Measurements from ENCODE around the gene RIOK3. TPM values are rescaled to one million over a fixed set of nuclear protein-coding genes. Genes with fewer than 3 reads are reported as not detected.
A peak's percentile ranks its signal among the peaks of the same experiment; 100 is the strongest.

RIOK3 gene
- total and polyA plus RNA-seq, 12 donors, result 33.7 to 74.6 (median 61.8) TPM

DNA sequence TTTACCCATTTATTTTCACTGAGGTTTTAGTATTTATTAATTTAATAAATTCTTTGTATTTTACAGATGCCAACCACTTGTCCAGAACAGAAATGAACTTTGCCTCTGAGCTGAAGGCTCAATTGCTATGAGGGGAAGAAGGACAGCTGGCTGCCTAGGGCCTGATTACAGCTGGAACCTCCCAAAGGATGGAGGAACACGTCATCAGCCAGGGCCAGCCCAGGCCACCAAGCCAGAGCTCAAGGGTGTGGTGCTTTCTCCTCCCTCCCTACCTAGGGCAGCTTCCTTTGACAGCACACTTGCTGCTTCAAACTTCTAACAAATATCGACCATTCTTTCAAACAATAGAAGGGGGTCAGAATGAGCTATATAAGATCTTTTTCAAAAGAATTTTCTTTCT, 19.7 kb upstream of the RIOK3 start:
- DNase-seq (peak in 1 of 2 donors; percentile 46), ATAC-seq (peak in 7 of 8 donors; percentile 73 to 90 (median 77))
- Histone ChIP-seq H3K9me3 (peaks cover 0 to 3% (median 0%) of the 10 kb centered on the region in 11 donors), H3K27me3 (no peaks in the 10 kb centered on the region), H3K36me3 (peaks cover 0 to 13% (median 0%) of the 10 kb centered on the region in 9 donors), H3K4me3 (no peak overlapping the region), H3K4me1 (peaks cover 0 to 22% (median 11%) of the 10 kb centered on the region in 9 donors), H3K27ac (peak overlapping the region in 4 of 10 donors; percentile 20 to 56 (median 24))
- intact Hi-C loops (cut with DNase I), result no loop called here
- TF ChIP-seq, protein P1, sequence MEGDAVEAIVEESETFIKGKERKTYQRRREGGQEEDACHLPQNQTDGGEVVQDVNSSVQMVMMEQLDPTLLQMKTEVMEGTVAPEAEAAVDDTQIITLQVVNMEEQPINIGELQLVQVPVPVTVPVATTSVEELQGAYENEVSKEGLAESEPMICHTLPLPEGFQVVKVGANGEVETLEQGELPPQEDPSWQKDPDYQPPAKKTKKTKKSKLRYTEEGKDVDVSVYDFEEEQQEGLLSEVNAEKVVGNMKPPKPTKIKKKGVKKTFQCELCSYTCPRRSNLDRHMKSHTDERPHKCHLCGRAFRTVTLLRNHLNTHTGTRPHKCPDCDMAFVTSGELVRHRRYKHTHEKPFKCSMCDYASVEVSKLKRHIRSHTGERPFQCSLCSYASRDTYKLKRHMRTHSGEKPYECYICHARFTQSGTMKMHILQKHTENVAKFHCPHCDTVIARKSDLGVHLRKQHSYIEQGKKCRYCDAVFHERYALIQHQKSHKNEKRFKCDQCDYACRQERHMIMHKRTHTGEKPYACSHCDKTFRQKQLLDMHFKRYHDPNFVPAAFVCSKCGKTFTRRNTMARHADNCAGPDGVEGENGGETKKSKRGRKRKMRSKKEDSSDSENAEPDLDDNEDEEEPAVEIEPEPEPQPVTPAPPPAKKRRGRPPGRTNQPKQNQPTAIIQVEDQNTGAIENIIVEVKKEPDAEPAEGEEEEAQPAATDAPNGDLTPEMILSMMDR (IDR thresholded peaks at IDR 0.05), result no peak
- 49 to 60% methylated on average over 2 of the region's 2 CpGs for whole genome bisulfite sequencing, 2 donors

DNA sequence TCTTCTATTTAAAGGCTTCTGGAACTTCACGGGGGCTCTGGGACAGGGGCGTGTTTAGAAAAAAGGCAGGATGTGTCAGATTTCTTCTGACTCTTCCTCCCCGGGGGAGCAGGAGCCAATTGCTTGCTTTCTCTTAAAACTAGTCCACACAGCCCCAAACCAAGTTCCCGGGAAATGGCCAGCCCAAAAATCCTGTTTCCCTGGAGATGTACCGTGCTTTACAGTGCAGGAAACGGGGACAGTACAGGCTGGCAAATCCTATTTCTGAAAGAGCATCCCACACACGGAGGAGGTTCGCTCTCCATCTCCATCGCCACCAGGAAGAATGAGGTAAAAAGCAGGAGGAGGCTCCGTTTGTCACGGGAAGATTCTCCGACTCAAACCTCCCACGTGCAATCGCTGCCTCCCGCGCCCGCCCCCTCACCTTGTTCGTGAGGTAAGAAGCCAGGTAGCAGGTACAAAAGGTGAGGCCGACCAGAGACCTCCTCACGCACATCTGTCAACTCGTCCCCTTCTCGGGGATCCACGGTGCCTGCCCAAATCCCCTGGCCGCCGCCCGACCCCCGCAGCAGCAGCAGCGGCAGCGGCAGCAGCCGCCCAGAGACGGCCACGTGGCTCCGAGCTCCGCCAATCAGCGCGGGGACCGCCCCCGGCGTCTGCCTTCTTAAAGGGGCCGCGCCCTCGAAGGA, 15.6 kb upstream of the RIOK3 start:
- peak; percentile 94 to 97 (median 96) for ATAC-seq
- peak overlapping the region in 9 of 10 donors; percentile 4 to 80 (median 53) for H3K27ac ChIP-seq
- 0% methylated on average over 39 to 42 of the region's 42 CpGs for WGBS, 2 donors

DNA sequence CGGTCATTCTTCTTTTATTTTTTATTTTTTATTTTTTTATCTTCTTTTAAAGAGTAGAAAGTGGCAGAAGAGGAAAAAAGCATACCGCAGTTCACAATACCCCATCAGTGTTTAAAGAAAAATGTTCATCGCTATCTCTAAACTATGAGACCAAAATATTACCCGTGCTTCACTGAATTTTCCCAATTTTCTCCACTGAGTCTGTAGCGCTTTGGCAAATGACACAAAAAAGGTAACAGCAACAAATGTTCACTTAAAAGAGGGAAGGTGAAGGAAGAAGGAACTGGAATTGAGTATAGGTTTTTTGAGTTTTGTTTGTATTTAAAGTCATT, 15.1 kb upstream of the RIOK3 start:
- H3K36me3 ChIP-seq, result no peaks in the 10 kb centered on the region
- DNase-seq, result no peak
- H3K4me1 ChIP-seq, result peaks cover 0 to 23% (median 14%) of the 10 kb centered on the region in 9 donors
- ATAC-seq, result no peak
- H3K9me3 ChIP-seq, result no peaks in the 10 kb centered on the region
- H3K4me3 ChIP-seq, result peak overlapping the region; percentile 53 to 93 (median 79)
- WGBS, 2 donors, result 37 to 38% methylated on average over 5 of the region's 5 CpGs
- intact Hi-C loops (cut with DNase I), result no loop called here
- H3K27me3 ChIP-seq, result no peaks in the 10 kb centered on the region
- H3K27ac ChIP-seq, result peak overlapping the region in 8 of 10 donors; percentile 4 to 80 (median 55)
- TF ChIP-seq, protein P1 (IDR thresholded peaks at IDR 0.05), result no peak

More for the DNA sequence above, 15.6 kb upstream of the RIOK3 start:
- Histone ChIP-seq H3K36me3 (no peaks in the 10 kb centered on the region), H3K9me3 (no peaks in the 10 kb centered on the region), H3K27me3 (no peaks in the 10 kb centered on the region), H3K4me3 (peak overlapping the region; percentile 53 to 93 (median 79)), H3K4me1 (peaks cover 0 to 24% (median 14%) of the 10 kb centered on the region in 9 donors)
- intact Hi-C loops (cut with DNase I), result no loop called here
- TF ChIP-seq, protein P1 (IDR thresholded peaks at IDR 0.05), result no peak
- DNase-seq, result peak; percentile 82 to 87

DNA sequence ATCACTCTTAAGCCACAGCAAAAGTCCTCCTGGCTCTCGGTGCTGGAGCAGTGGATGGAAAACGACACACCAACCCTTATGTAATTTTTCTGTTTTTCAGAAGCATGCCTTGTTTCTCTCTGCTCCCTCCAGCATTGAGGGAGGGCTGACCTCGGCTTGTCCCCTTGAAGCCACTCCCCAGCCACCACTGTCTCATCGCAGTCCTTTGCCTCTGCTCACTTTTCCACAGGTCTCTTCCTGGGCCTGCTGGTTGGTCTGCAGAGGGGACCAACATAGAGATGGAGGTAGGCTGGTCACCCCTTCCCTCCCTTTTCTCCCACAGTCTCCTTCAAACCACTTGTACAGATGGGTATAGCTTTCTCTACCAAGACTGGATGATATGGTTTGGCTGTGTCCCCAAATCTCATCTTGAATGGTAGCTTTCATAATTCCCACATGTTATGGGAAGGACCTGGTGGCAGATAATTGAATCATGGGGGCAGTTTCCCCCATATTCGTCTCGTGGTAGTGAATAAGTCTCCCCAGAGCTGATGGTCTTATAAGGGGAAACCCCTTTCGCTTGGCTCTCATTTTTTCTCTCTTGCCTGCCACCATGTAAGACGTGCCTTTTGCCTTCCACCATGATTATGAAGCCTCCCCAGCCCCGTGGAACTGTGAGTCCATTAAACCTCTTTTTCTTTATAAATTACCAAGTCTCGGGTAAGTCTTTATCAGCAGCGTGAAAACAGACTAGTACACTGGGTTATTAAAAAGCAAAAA, 14.3 kb upstream of the RIOK3 start:
- no peak for DNase-seq
- peak in 1 of 8 donors; percentile 26 for ATAC-seq
- intact Hi-C loops (cut with DNase I), result no loop called here
- H3K4me3 ChIP-seq, result peak overlapping the region in 5 of 10 donors; percentile 71 to 93 (median 86)
- no peaks in the 10 kb centered on the region for H3K9me3 ChIP-seq
- H3K27me3 ChIP-seq, result no peaks in the 10 kb centered on the region
- WGBS, 2 donors, result 84 to 85% methylated on average over 11 of the region's 11 CpGs
- no peak overlapping the region for H3K27ac ChIP-seq
- peaks cover 0 to 17% (median 14%) of the 10 kb centered on the region in 9 donors for H3K4me1 ChIP-seq
- TF ChIP-seq, protein P1 (IDR thresholded peaks at IDR 0.05), result no peak
- H3K36me3 ChIP-seq, result no peaks in the 10 kb centered on the region
